Stimulated activated CD8-positive, alpha-beta memory T cell treated with anti-CD3 and anti-CD28 coated beads, Interleukin-15, amount 100 ng/mL, for 48 hours (primary cell): ENCODE results near the gene DRP2.
"Not testable (repeated sequence)": the region's sequence is repeated elsewhere in the genome, so short reads cannot be mapped to it uniquely, and the experiment has no call there.

Experiments
- DNase-seq, 2 donors: peaks; one replicate each; pipeline ENCODE4 v3.0.0-alpha.2; 2020; ENCODE audit warnings: low read depth in 2 of 2

Gene DRP2

GRCh38 chrX:101219116-101219863, at the start of gene DRP2:
Gene DRP2 (plus strand): TSS chrX:101219786. CDS start chrX:101231648, 11,862 bp downstream.
- no peak for DNase-seq

GRCh38 chrX:101171883-101172400, 47.6 kb upstream of the DRP2 start:
- no peak for DNase-seq

GRCh38 chrX:101176439-101176838, 43.1 kb upstream of the DRP2 start:
- no peak for DNase-seq

- not testable (repeated sequence) for DNase-seq
Observed at GRCh38 chrX:101184876-101185275, 34.7 kb upstream of the DRP2 start.

- not testable (repeated sequence) for DNase-seq
Observed at GRCh38 chrX:101187961-101188360, 31.6 kb upstream of the DRP2 start.

- no peak for DNase-seq
Observed at GRCh38 chrX:101190736-101191135, 28.9 kb upstream of the DRP2 start.

GRCh38 chrX:101191217-101191750, 28.3 kb upstream of the DRP2 start:
- no peak for DNase-seq

GRCh38 chrX:101195442-101196173, 24.0 kb upstream of the DRP2 start:
- DNase-seq: no peak

- DNase-seq: no peak
Observed at GRCh38 chrX:101203761-101204351, 15.7 kb upstream of the DRP2 start.

GRCh38 chrX:101206471-101206870, 13.1 kb upstream of the DRP2 start:
- no peak for DNase-seq

- DNase-seq: no peak
Observed at GRCh38 chrX:101208152-101208905, 11.3 kb upstream of the DRP2 start.

- DNase-seq: no peak
Observed at GRCh38 chrX:101210630-101211029, 9.0 kb upstream of the DRP2 start.

GRCh38 chrX:101217689-101218088, 1.9 kb upstream of the DRP2 start:
- DNase-seq: no peak

- no peak for DNase-seq
Observed at GRCh38 chrX:101219864-101220346, 319 bp downstream of the DRP2 start.

- DNase-seq: no peak
Observed at GRCh38 chrX:101220662-101221260, 1.2 kb downstream of the DRP2 start.

GRCh38 chrX:101223226-101223625, 3.6 kb downstream of the DRP2 start:
- DNase-seq: no peak

- DNase-seq: no peak
Observed at GRCh38 chrX:101229170-101229569, 9.6 kb downstream of the DRP2 start.

- no peak for DNase-seq
Observed at GRCh38 chrX:101230636-101231035, 11.1 kb downstream of the DRP2 start.

GRCh38 chrX:101231080-101231479, 11.5 kb downstream of the DRP2 start:
- no peak for DNase-seq

- DNase-seq: no peak
Observed at GRCh38 chrX:101232316-101232715, 12.7 kb downstream of the DRP2 start.

GRCh38 chrX:101237041-101237440, 17.5 kb downstream of the DRP2 start:
- DNase-seq: no peak
